Hypothalamus (tissue), 51 donors: Measurements from ENCODE around the gene EFNA2.

ENCODE experiments used
- DNase-seq, 51 donors: peaks; one replicate each; lab custom pipeline; 2025; lab: John Stamatoyannopoulos, UW

EFNA2 gene

GRCh38 chr19:1248139-1248785 lies 37.4 kb upstream of the EFNA2 start, which contains the start of gene MIDN:
Gene MIDN (plus strand): TSS chr19:1248583. CDS start chr19:1250297, 1,714 bp downstream.
- peak in 41 of 51 donors; percentile 56 to 89 (median 74) for DNase-seq

DNA sequence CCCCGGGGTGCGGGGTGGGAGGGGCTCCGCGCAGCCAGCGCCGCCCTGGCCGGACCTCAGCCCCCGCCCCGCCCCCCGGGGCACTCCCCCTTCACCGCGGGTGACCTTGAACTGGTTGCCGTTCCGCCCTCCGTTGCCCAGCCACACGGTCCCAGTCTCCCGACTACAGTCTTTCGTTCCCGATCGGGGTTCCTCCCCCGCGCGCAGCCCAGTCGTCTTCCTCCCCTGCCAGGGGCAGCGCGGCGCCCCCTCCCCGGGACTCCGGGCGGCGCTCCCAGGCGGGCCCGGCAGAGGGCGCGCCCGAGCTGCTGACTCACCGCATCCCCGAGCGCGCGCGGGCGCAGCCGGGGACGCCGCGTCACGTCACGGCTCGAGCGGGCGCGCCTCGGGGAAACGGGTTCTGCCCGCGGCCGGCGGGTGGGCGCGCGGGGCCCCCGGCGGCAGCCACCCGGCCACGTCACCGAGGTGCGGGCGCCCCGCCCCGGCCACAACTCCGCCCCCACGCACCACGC lies 36.8 kb upstream of the EFNA2 start:
- DNase-seq, result peak in 47 of 51 donors; percentile 49 to 91 (median 77)

DNA sequence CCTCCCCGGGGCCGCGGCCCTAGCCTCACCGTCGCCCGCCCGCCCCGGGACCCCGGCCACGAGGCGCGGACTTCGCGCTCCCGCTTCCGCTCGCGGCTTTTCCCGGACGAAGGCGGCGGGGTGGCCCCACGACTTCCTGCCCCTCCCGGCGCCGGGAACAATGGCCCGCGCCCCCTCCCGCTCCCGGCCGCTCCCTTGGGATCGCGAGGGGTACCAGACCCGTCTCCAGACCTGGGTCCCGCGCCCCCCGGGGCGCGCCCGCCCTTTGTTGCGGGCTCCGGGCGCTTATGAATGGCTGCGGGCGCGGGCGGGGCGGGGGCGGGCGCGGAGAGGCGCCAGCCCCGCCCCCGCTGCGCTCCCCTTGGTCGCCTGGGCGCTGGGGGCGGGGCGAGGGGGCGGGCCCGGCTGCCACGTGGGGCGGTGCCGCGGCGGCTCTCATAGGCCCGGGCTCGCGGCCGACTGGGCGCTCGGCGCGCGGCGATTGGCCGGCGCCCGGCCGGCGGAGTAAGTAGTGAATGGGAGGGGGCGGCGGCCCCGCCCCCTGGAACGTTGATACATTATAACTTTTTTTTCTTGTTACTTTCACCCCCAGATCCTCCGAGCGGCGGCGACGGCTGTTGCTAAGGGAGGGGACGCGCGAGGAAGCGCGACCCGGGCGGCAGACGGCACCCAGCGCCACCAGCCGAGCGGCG lies 36.2 kb upstream of the EFNA2 start:
- peak; percentile 50 to 97 (median 88) for DNase-seq

DNA sequence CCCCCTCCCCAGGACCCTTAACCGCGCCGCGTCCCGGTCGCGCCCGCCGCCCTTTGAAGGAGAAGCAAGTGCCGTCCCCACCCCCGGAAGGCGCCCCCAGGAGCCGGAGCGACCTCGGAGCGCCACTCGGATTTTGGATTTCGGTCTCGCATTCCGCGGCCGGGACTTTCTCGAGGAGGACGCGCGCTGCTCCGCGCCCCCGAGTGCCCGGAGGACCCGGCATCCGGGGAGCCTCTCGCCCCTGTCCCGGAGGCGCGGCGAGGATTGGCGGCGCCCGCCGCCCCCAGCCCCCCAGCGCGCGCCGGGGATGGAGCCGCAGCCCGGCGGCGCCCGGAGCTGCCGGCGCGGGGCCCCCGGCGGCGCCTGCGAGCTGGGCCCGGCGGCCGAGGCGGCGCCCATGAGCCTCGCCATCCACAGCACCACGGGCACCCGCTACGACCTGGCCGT lies 35.7 kb upstream of the EFNA2 start:
- no peak for DNase-seq

GRCh38 chr19:1250437-1251260 lies 35.0 kb upstream of the EFNA2 start:
- peak in 43 of 51 donors; percentile 30 to 82 (median 55) for DNase-seq

- peak in 38 of 51 donors; percentile 32 to 88 (median 56) for DNase-seq
Observed at GRCh38 chr19:1251330-1252220, 34.1 kb upstream of the EFNA2 start.

DNA sequence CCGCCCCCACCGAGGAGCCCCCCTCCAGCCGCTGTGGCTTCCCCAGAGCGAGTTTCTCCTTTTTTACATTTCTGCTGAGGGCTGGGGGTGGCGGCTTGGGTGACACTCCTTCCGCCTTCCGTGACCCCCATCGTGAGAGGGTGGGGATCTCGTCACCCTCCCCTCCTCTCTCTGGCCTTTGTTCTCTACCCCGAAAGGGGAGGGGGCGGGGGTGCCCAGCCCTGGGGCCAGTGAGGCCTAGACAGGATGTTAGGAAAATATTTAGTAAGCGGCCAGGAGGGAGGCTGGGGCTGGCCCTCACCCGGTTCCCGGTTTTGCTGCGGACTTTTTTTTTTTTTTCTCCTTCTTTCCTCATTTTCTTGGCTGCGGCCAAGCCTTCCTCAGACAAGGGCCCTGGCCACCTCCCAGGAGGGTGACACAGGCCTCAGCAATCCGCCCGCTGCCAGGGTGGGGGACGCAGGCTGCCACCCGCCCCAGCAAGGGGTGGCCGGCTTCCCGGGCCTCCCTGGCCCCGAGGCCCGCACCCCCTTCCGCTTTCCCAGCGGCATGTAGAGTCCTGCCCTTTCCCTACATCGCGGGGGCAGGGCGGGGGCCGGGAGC lies 33.4 kb upstream of the EFNA2 start:
- peak in 50 of 51 donors; percentile 58 to 99 (median 86) for DNase-seq

- peak; percentile 58 to 99 (median 90) for DNase-seq
Observed at GRCh38 chr19:1252821-1253513, 32.7 kb upstream of the EFNA2 start.

DNA sequence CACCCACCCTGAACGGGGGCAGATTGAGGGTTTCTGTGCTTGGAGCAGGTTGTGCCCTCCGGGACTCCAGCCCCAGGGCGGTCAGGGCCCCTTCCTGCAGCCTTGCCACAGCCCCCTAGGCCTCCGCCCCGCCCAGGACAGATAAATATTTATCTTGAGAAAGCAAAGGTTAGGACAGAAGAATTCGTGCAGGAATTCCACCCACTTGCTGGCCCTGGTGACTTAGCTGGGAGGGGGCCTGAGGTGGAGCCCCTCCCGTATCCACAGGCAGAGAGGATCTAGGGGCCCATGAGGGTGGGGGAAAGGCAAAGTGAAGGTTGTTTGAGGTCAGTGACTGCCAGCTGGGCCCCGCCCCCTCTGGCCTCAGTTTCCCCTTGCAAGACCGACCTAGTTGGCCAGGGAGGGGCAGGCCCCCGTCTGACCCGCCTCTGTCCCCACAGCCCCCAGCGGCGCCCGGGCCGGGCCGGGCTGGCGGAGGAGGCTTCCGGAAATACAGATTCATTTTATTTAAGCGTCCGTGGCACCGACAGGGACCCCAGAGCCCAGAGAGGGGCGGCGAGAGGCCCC lies 32.1 kb upstream of the EFNA2 start:
- no peak for DNase-seq

DNA sequence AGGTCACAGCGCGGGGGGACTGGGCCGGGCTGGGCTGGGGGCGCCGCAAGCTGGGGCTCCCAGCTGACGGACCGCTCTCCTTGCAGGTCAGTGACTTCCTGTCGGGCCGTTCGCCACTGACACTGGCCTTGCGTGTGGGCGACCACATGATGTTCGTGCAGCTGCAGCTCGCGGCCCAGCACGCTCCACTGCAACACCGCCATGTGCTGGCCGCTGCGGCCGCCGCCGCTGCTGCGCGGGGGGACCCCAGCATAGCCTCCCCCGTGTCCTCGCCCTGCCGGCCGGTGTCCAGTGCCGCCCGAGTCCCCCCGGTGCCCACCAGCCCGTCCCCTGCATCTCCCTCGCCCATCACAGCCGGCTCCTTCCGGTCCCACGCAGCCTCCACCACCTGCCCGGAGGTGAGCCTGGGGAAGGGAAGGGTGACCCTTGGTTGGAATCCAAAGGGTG lies 31.6 kb upstream of the EFNA2 start:
- DNase-seq, result peak in 30 of 51 donors; percentile 19 to 78 (median 48)

DNA sequence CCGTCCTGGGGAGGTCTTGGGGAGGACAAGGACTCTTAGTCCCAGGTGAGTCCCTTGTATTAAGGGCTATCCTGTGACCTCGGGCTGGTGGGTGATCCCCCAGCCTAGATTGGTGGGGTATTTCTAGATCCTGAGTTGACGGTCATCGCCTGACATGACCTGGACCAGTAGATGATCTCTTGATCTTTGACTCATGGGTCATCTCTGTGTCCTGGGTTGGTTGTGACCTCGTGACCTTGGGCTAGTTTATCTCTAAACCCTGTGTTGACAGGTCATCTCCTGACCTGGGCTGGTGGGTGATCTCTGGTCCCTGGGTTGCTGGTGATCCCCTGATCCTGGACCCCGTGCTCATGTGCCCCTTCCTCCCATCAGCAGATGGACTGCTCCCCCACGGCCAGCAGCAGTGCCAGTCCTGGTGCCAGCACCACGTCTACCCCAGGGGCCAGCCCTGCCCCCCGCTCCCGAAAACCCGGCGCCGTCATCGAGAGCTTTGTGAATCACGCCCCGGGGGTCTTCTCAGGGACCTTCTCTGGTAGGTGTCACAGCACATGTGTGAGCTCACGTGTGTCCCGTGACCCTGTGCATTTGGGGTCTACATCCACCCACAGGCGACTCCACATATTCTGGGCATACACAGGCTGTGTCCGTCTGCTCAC lies 31.0 kb upstream of the EFNA2 start:
- peak in 1 of 51 donors; percentile 40 for DNase-seq

GRCh38 chr19:1255186-1256161 lies 30.2 kb upstream of the EFNA2 start:
- DNase-seq, result peak in 49 of 51 donors; percentile 14 to 89 (median 75)

DNA sequence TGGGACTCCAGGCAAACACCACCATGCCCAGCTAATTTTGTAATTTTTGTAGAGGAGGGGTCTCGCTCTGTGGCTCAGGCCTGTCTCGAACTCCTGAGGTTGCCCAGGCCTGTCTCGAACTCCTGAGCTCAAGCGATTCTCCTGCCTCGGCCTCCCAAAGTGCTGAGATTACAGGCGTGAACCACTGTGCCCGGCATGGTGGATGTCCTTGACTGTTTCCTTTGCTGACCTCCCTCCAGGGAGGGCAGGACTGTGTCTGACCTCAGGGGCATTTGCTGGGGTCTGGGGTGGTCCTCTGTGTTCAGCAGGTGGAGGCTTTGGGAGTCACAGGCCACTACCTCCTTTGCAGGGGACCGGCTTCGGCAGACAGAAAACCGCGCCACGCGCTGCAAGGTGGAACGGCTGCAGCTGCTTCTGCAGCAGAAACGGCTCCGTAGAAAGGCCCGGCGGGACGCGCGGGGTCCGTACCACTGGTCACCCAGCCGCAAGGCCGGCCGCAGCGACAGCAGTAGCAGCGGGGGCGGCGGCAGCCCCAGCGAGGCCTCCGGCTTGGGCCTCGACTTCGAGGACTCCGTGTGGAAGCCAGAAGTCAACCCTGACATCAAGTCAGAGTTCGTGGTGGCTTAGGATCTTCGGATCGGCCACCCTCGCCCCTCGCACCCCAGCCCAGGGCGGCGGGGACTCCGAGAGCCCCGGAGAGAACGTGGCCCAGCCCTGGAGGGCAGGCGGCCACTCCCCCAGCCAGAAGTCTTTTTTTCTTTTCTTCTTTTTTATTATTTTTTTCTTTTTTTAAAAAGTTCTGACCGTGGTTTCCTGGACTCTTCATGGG lies 28.8 kb upstream of the EFNA2 start:
- peak in 1 of 51 donors; percentile 12 for DNase-seq

DNA sequence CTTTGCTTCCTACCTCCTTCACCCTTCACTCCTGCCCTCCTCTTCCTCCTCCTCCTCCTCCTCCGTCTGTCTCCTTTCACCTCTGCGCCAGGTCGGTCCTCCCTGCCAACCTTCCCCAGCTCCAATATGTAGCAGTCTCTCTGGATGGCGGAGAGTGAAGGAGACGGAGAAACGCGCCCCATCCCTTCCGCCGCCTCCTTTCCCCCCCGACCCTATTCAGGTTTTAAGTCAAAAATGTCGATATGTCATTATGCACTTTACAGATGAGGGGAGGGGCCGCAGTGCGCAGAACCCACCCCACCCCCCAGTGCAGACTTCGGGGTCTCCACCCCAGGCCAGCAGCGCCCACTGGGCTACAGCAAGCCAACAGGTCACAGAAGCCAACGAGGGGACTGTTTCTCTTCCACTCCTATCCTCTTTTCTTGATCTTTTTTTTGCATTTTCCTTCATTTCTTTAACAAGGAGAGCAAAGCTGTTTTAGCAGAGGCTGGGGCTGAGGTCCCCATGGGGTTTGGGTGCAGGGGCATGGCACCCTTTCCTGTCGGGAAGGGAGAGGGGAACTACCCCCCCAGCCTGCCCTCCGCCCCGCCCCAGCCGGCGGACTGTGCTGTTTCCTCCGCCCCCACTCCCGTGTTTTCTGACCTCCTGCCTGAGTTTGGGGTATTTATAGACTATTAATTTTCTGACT lies 28.1 kb upstream of the EFNA2 start:
- no peak for DNase-seq

GRCh38 chr19:1258163-1258492 lies 27.5 kb upstream of the EFNA2 start:
- no peak for DNase-seq
